Fibroblast of skin of abdomen (primary cell): Measurements from ENCODE around the gene CHMP4A. TPM values are rescaled to one million over a fixed set of nuclear protein-coding genes. Genes with fewer than 3 reads are reported as not detected.
A peak's percentile ranks its signal among the peaks of the same experiment; 100 is the strongest.

Experiments
- DNase-seq: peaks from one replicate; pipeline ENCODE4 v3.0.0-alpha.2; 2013
- polyA plus RNA-seq, 2 experiments: library from polyadenylated mRNA; unstranded; fragments of 120-200 nt; gene quantifications; one replicate each; pipeline ENCODE4 v1.2.1, GENCODE V29; 2013; ENCODE audit not compliant: insufficient read length in 2 of 2

Gene CHMP4A, protein sequence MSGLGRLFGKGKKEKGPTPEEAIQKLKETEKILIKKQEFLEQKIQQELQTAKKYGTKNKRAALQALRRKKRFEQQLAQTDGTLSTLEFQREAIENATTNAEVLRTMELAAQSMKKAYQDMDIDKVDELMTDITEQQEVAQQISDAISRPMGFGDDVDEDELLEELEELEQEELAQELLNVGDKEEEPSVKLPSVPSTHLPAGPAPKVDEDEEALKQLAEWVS
- polyA plus RNA-seq (2013, experiment 1 of 2; ENCODE audit: insufficient read length) = 51.3 TPM
- polyA plus RNA-seq (2013, experiment 2 of 2; ENCODE audit: insufficient read length) = 47.8 TPM

DNA sequence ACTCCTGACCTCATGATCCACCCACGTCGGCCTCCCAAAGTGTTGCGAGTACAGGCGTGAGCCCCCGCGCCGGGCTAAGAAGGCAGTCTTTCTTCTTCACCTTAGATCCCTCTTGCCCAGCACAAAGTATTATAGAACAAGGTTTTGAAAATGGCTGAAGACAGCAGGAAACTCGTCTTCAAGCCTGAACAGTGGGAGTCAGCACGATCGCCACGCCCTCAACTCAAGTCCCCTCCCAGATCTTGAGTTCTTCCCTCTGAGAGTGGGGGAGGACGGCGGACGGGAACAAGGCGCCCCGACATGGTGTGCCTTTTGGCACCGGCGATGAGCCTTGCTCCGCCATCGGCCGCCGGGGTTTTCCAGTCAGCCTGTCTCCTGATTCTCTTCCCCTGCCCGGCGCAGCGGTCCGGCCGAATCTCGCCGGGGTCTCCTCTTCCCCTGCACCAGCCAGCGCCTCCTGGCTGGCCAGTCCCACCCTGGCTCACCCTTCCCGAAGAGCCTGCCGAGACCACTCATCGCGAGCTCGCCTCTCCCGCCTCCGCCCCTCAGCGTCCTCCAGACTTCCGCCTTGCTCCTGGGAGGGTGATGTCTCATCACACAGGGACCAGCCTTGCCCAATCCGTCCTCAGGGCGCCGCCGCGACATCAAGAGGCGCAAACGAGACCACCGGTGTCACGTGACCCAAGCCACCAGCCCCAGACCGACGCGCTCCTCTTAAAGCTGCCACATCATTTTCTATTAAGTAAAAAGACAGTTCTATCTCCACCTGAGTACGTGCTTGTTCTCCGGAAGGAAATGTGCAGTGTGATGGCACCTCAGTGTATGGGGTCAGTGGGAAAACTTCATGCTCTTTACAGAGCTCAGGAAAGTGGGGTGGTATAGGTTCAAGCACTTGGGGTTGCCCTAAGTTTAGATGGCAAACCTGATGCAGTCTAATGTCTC lies at the start of gene CHMP4A:
TSS of gene CHMP4A (minus strand) at position 565 of the 942 bp plus-strand sequence. CDS start at position 516, 49 bp downstream.
- peak; percentile 99 for DNase-seq

DNA sequence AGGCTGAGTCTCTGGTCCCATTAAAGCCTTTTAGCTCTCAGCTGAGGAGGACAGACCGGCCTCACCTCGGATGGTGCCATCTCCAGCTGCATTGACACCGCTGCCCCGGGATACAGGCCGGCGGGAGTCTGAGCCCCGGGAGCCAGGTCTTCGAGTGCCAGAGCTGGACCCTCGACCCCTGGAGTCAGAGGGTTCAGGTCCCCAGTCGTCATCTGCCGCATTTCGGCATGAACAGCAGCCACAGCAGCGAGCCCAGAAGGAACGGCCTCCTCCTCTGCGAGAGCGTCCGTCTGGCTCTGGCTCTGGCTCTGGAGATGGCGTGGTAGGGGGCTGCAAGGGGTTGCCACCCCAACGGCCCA lies 48.7 kb upstream of the CHMP4A start:
- no peak for DNase-seq

GRCh38 chr14:24261256-24261968 lies 48.1 kb upstream of the CHMP4A start:
- DNase-seq = no peak

DNA sequence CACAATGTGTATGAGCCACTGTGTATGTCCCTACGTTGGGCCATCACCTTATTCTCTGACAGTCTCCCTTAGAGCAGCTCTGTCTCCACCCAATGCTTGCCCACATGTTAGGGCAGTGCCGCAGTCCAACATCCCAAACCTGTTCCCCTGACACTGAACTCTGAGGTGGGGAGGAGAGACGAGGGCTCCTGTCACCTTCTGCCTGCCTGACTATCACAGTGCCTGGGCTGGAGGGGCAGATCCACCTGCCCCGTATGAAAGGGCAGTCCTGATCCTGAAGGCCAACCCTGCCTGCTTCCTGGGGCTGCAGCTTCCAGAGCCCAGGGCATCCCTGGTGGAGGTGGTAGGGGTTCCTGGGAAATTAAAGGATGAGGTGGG lies 47.5 kb upstream of the CHMP4A start:
- DNase-seq = no peak

DNA sequence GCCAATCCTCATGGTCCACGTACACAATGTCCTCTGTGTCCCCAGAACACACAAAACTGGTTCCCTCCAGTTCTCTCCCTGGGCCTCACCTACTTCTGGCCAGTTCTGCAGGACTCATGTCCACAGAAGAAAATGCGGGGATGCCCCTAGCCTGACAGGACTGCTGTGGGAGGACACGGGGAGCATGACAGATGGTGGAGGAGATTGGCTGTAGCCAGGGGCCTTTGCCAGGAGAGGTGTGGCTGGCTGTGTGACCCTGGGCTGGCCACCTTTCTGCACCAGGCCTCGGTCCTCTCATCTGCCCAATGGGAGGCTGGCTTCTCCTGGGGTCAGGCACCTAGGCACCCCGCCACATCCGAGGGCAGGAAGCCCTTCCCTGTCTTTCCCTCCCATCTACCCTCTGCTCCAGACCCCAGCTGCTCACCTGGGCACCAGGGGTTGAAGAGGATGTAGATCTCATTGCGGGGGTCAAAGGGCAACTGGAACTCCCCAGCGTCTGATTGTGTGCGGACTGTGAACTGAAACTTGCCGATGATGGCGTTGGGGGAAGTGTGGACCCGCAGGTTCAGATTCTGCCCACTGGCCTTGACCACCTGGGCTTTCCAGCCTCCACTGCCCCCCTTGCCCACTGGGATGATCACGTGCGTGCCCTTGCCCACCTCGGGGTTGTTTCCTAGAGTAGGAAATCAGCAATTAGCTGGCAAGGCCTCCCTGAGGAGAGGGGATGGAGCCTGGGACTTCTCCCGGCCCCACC lies 46.9 kb upstream of the CHMP4A start:
- no peak for DNase-seq

- peak; percentile 78 for DNase-seq
Observed at GRCh38 chr14:24259282-24260025, 46.2 kb upstream of the CHMP4A start.

GRCh38 chr14:24258548-24259265 lies 45.4 kb upstream of the CHMP4A start:
- no peak for DNase-seq

DNA sequence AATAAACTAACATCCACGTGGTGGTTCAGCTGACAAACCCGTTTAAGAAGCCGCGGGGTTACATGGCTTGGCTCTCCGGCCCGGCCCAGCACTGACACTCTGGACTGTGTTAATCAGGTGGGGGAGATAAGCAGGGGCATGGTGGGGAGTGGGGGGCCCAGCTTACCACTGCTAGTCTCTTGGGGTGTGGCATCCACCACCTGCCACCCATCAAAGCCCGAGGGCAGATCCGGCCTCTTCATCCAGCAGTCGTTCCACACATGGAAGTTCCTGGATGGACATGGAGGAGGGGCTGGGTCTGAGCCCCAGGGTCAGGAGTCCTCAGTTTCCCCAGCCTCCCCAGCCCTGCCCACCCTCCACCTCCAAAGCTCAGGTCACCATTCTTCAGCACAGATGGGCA lies 44.8 kb upstream of the CHMP4A start:
- DNase-seq = no peak

DNA sequence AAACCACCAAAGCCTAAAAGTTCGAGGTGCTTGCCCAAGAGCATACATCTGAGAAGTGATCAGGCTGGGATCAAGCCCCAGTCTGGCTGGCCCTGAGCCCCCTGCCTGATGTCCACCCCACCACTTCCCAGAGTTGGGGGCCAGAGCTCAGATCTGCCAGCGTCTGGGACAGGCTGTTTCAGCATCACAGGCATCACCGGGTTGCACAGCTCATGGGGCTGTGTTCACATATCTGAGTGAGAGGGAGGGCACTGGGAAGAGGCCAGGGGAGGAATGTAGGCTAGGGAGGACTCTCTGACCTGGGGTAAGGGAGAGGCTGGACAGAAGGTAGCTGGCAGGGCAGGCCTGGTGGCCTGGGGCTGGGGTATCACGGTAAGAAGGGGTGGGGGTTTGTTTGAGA lies 43.7 kb upstream of the CHMP4A start:
- DNase-seq = no peak

DNA sequence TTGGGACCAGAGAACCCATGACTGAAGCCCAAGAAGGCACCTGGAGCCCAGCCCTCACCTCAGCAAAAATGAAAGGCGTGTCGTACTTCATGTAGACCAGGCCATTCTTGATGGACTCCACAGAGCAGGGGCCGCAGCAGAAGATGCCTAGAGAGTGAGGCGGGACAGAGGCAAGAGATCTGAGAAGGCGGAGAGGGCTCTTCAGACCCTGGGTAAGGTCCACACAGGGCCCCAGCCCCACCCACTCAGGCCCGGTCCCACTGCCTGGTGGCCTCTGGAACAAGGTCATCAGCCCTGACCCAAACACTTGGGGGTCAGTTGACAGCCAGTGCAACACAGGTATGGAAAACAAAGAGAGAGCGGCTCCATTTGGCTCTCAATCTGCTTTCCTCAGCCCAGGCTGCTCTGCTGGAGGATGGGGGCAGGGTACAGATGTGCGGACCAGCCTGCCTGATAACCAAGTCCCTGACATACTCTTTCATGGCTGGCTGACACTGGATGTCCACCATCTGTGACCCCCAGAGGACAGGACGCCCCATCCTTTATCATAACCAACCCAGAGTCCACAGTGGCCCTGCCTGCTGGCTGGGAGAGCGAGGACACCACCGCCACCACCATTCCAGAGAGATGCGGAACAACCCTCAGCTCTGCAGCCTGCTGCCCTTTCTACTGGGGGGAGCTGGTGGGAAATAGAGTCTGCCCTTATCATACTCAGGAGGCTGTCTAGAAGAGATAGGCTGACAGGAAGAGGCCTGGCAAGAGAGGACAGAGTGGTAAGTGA lies 42.8 kb upstream of the CHMP4A start:
- no peak for DNase-seq

GRCh38 chr14:24255438-24255837 lies 42.1 kb upstream of the CHMP4A start:
- no peak for DNase-seq

DNA sequence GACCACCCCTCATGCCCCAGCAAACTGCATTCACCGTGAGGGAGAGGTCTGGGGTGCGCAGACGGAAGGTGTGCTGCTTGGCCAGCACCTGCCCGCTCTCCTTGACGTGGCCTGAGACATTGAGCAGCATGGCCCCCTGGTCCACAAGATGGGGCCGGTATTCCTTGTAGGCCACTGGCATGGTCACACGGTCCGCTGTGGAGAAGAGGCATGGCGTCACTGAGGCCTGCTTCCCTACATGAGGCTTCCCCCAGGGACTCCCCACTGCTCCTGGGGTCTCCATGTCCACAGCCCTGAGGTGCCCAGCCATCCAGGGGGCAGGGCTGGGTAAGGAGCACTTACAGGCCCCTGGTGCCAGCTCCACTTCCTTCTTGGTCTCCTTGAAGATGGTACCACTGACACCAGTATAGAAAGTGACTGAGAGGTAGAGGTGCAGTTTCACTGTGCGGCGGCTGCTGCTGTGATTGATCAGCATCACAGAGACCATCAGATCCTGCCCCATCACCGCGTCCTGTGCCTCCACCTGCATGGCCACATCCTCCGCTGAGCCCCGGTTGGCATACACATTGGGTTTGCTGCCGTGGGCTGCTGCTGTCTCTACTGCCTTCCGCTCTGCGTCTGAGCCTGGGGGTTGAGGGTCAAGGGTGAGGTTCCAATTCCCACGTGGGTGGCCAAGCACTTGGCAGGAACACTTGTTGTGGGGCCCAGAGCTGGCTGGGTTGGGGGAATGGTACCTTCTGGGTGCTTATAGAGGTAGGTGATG lies 41.5 kb upstream of the CHMP4A start:
- no peak for DNase-seq

- DNase-seq = no peak
Observed at GRCh38 chr14:24253936-24254335, 40.6 kb upstream of the CHMP4A start.

DNA sequence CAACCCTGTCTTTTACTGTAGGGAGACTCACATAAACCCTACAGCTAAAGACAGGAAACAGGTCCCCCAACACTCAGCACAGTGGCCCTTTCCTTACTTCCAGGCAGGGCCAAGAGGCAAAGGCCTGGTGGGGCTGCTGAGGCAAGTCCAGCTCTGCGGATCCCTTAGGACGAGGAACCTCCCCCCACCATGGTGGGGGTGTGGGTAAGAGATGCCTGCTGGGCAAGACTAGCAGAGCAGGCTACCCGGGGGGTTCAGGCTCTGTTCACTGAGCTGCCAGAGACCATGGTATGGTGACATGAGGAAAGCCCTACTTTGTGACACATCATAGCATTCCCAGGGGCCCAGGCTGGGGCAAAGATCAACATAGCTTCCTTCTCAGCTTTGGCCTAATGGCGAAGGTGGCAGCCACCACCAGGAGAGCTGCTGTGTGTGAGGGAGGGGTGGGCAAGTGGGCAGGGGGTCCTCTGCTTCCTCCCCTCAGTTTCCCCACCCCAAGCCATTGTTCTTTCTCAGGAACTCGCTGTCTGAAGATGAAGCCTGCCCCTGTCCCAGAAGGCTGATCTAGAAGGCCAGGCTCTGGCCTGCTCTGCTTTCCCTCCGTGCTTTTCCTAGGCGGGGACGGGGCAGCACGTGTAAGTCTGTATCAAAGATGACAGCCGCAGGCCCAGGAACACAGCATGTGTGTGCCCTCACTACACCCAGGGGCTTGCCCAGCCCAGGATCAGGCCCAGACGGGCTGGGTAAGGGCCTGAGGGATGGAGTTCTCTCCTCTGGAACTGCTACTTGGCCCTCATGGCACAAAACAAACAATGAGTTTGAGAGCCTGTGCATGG lies 39.2 kb upstream of the CHMP4A start:
- no peak for DNase-seq

DNA sequence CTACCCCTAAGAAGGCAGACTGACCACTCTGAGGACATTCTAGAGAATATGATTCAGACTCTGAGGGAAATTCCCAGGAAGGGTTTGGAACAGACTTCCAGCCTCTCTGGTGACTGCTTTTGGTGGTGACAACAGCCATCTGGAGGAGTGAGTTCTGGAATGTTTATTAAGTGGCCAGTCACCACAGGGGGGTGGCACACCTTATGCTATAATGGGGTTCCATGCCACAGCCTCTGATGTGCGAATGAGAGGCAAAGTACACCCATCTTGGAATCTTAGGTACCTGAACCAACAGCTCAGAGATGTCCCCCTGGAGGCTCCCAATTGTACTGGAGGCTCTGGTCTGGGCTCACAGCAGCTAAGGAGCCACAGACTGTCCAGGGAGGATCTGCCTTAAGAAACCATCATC lies 38.6 kb upstream of the CHMP4A start:
- DNase-seq = peak; percentile 31

GRCh38 chr14:24250354-24250753 lies 37.1 kb upstream of the CHMP4A start:
- DNase-seq = no peak

- DNase-seq = no peak
Observed at GRCh38 chr14:24249230-24250021, 36.1 kb upstream of the CHMP4A start.

DNA sequence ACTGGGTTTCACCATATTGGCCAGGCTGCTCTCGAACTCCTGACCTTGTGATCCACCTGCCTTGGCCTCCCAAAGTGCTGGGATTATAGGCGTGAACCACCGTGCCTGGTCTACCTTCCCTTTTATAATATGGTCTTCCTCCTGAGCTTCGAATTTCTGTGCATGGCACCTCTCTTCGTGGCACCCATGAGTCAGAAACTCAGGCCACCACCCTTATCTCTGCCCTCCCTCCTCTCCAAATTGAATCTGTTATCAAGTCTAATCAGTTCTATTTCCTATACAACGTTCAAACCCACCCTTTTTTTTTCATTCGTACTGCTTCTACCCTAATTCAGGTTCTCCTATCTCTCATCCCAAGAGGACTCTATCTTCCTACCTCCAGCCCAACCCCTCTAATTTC lies 34.1 kb upstream of the CHMP4A start:
- DNase-seq = no peak
